Colonic mucosa (tissue), 4 donors: ENCODE results near the gene MEF2B. TPM values are rescaled to one million over a fixed set of nuclear protein-coding genes. Genes with fewer than 3 reads are reported as not detected.

Experiments used
- DNase-seq: peaks from one replicate; pipeline ENCODE4 v3.0.0-alpha.2; 2020
- H3K27ac ChIP-seq: fragments of 200-600 bp; one replicate; pipeline ENCODE4 v1.8.0; 2021
- H3K27me3 ChIP-seq: fragments of 200-600 bp; one replicate; pipeline ENCODE4 v1.8.0; 2021
- H3K36me3 ChIP-seq: fragments of 200-600 bp; one replicate; pipeline ENCODE4 v1.8.0; 2021
- H3K4me1 ChIP-seq: fragments of 200-600 bp; one replicate; pipeline ENCODE4 v1.8.0; 2021; ENCODE audit warnings: mild to moderate bottlenecking
- H3K4me3 ChIP-seq: fragments of 200-600 bp; one replicate; pipeline ENCODE4 v1.8.0; 2021
- H3K9ac ChIP-seq, 2 donors: one replicate each; pipeline ENCODE4 v1.7.0; 2013; ENCODE audit warnings: control low read depth in 2 of 2, low read depth in 2 of 2, low read length in 2 of 2
- H3K9me3 ChIP-seq: fragments of 200-600 bp; one replicate; pipeline ENCODE4 v1.8.0; 2021
- CTCF ChIP-seq: fragments of 200-600 bp; IDR thresholded peaks from one replicate; pipeline ENCODE4 v1.8.0; 2022; ENCODE audit warnings: antibody characterized with exemption, mild to moderate bottlenecking
- intact Hi-C: fragments of 100-400 bp; cut with DNase I; formaldehyde crosslinking; loops from one replicate; pipeline ENCODE4 v1.14.1; 2022
- total RNA-seq, 2 donors: library from RNA; stranded (reverse); fragmentation: NEBNext Ultra II Directional in 1 of 2; extraction: Animal tissue kit (Norgen Biotek cat#: 25700) in 1 of 2; gene quantifications; one replicate each; pipeline ENCODE4 v1.2.1, GENCODE V29; 2021
- donor health status: healthy.
- donor health status: DM: no; HTN: no; CAD: no.
- donor health status: DM: no; HTN: no; CAD: no.

Gene MEF2B
- total RNA-seq, 2 donors from 2014 or later, result 1.5 to 3.9 TPM

GRCh38 chr19:19098084-19098702 lies 71.9 kb downstream of the MEF2B start:
- TF ChIP-seq CTCF, result no peak
- Histone ChIP-seq H3K4me1 (no peaks in the 10 kb centered on the region), H3K9ac (no peak overlapping the region), H3K4me3 (no peak overlapping the region), H3K9me3 (no peaks in the 10 kb centered on the region), H3K27me3 (no peaks in the 10 kb centered on the region), H3K36me3 (no peaks in the 10 kb centered on the region), H3K27ac (no peak overlapping the region)
- intact Hi-C loops, result no loop called here
- no peak for DNase-seq

- Histone ChIP-seq H3K4me3 (no peak overlapping the region), H3K9me3 (no peaks in the 10 kb centered on the region), H3K36me3 (no peaks in the 10 kb centered on the region), H3K9ac (no peak overlapping the region), H3K27me3 (no peaks in the 10 kb centered on the region), H3K4me1 (no peaks in the 10 kb centered on the region), H3K27ac (no peak overlapping the region)
- intact Hi-C loops, result no loop called here
- TF ChIP-seq CTCF, result no peak
- DNase-seq, result peak; percentile 50
These were observed 73.1 kb downstream of the MEF2B start for GRCh38 chr19:19096641-19097627.

GRCh38 chr19:19095691-19096090 lies 74.4 kb downstream of the MEF2B start:
- Histone ChIP-seq H3K9me3 (no peaks in the 10 kb centered on the region), H3K27me3 (no peaks in the 10 kb centered on the region), H3K36me3 (no peaks in the 10 kb centered on the region), H3K9ac (no peak overlapping the region), H3K27ac (no peak overlapping the region), H3K4me3 (no peak overlapping the region), H3K4me1 (no peaks in the 10 kb centered on the region)
- no peak for TF ChIP-seq CTCF
- DNase-seq, result no peak
- intact Hi-C loops, result no loop called here

Other genes with a start within 250 kb of the MEF2B start
- 1 to 10 TPM; 1.9 to 5.3 TPM for gene HOMER3, start 229.0 kb downstream of the MEF2B start, total RNA-seq
- gene SUGP2, start 136.7 kb downstream of the MEF2B start, total RNA-seq, result 10 to 100 TPM; 44.1 to 55.3 TPM
- gene ARMC6, start 136.7 kb downstream of the MEF2B start, total RNA-seq, result 10 to 100 TPM; 15.0 to 29.4 TPM
- gene SLC25A42, start 106.3 kb downstream of the MEF2B start, total RNA-seq, result 1 to 10 TPM; 3.7 to 7.9 TPM
- 10 to 100 TPM; 17.6 to 33.6 TPM for gene TMEM161A, start 31.8 kb downstream of the MEF2B start, total RNA-seq
- gene BORCS8, start 21.9 kb upstream of the MEF2B start, total RNA-seq, result 10 to 100 TPM; 27.8 to 27.9 TPM
- 10 to 100 TPM; 57.4 to 70.0 TPM for gene RFXANK, start 22.0 kb upstream of the MEF2B start, total RNA-seq
- 10 to 100 TPM in 1 of 2 donors, 1 to 10 TPM in 1; 8.1 to 29.5 TPM for gene NR2C2AP, start 33.2 kb upstream of the MEF2B start, total RNA-seq
- under 1 TPM in 1 of 2 donors, not detected in 1; 0.05 TPM for gene NCAN, start 41.7 kb upstream of the MEF2B start, total RNA-seq
- 10 to 100 TPM in 1 of 2 donors, 1 to 10 TPM in 1; 3.3 to 11.7 TPM for gene TM6SF2, start 103.0 kb upstream of the MEF2B start, total RNA-seq
- gene SUGP1, start 150.2 kb upstream of the MEF2B start, total RNA-seq, result 10 to 100 TPM; 33.2 to 54.7 TPM
- gene MAU2, start 150.6 kb upstream of the MEF2B start, total RNA-seq, result 10 to 100 TPM; 33.5 to 56.7 TPM
- 100 to 1,000 TPM; 102 to 145 TPM for gene GATAD2A, start 235.4 kb upstream of the MEF2B start, total RNA-seq